Cerebellar cortex (tissue), 1 donor: Measurements from ENCODE around the gene GPR162.
"Not testable (repeated sequence)": the region's sequence is repeated elsewhere in the genome, so short reads cannot be mapped to it uniquely, and the experiment has no call there.

ENCODE experiments used
- DNase-seq: peaks from one replicate; pipeline ENCODE4 v3.0.0-alpha.2; 2015; ENCODE audit warnings: low spot score

GPR162 gene

GRCh38 chr12:6873094-6874014 lies 51.7 kb downstream of the GPR162 start, which contains the start of gene SPSB2:
Gene SPSB2 (minus strand): TSS chr12:6873303. CDS start chr12:6872901, 402 bp downstream.
- DNase-seq, result peak; percentile 94

GRCh38 chr12:6874015-6874368 lies 52.4 kb downstream of the GPR162 start:
- not testable (repeated sequence) for DNase-seq
